ENCODE data around the gene ABAT. TPM values are rescaled to one million over a fixed set of nuclear protein-coding genes. Genes with fewer than 3 reads are reported as not detected.
"Not testable (repeated sequence)": the region's sequence is repeated elsewhere in the genome, so short reads cannot be mapped to it uniquely, and the experiment has no call there.

The ABAT gene
- total and polyA plus RNA-seq, 5 donors from 2014 or later: 2.3 to 13.9 (median 3.3) TPM

- no peaks in the 10 kb centered on the region for H3K9me3 ChIP-seq (ENCODE audit: control insufficient read depth in 2 of 2, low read length in 2 of 2)
- H3K4me1 ChIP-seq (ENCODE audit: control insufficient read depth, insufficient read depth, low read length, poor library complexity, severe bottlenecking): no peaks in the 10 kb centered on the region
- H3K36me3 Mint-ChIP-seq: peaks cover 58% of the 10 kb centered on the region
- DNase-seq: no peak
- H3K9me3 Mint-ChIP-seq: no peaks in the 10 kb centered on the region
- no peaks in the 10 kb centered on the region for H3K27me3 Mint-ChIP-seq
- peak overlapping the region; percentile 84 to 91 (median 85) for H3K27ac Mint-ChIP-seq
- no peak overlapping the region for H3K27ac ChIP-seq (ENCODE audit: insufficient read depth, low read length, poor library complexity, severe bottlenecking)
- no peak overlapping the region for H3K4me3 ChIP-seq (ENCODE audit: low read depth, low read length)
- H3K4me1 Mint-ChIP-seq: peaks cover 0 to 16% (median 11%) of the 10 kb centered on the region in 4 donors
- H3K27me3 ChIP-seq (ENCODE audit: control insufficient read depth, insufficient read depth, low read length): no peaks in the 10 kb centered on the region
- no peak overlapping the region for H3K4me3 Mint-ChIP-seq
- no peak for ATAC-seq (ENCODE audit: low read depth in 2 of 2)
- H3K36me3 ChIP-seq (ENCODE audit: control insufficient read depth, insufficient read depth, low read length): peaks cover 72% of the 10 kb centered on the region
Observed at GRCh38 chr16:8645141-8645521, 29.3 kb upstream of the ABAT start.

- Mint-ChIP-seq H3K9me3 (no peaks in the 10 kb centered on the region), H3K27me3 (no peaks in the 10 kb centered on the region), H3K4me3 (no peak overlapping the region), H3K36me3 (peaks cover 56% of the 10 kb centered on the region), H3K4me1 (peaks cover 0 to 16% (median 11%) of the 10 kb centered on the region in 4 donors), H3K27ac (peak overlapping the region in 1 of 3 donors; percentile 68)
- peaks cover 72% of the 10 kb centered on the region for H3K36me3 ChIP-seq (ENCODE audit: control insufficient read depth, insufficient read depth, low read length)
- no peak overlapping the region for H3K4me3 ChIP-seq (ENCODE audit: low read depth, low read length)
- DNase-seq (no peak), ATAC-seq (ENCODE audit: low read depth in 2 of 2) (no peak)
- H3K27ac ChIP-seq (ENCODE audit: insufficient read depth, low read length, poor library complexity, severe bottlenecking): no peak overlapping the region
- H3K4me1 ChIP-seq (ENCODE audit: control insufficient read depth, insufficient read depth, low read length, poor library complexity, severe bottlenecking): no peaks in the 10 kb centered on the region
- no peaks in the 10 kb centered on the region for H3K9me3 ChIP-seq (ENCODE audit: control insufficient read depth in 2 of 2, low read length in 2 of 2)
- no peaks in the 10 kb centered on the region for H3K27me3 ChIP-seq (ENCODE audit: control insufficient read depth, insufficient read depth, low read length)
Observed at GRCh38 chr16:8645831-8646230, 28.6 kb upstream of the ABAT start.

GRCh38 chr16:8646326-8647053 is 27.9 kb upstream of the ABAT start:
- DNase-seq: no peak
- no peak for ATAC-seq (ENCODE audit: low read depth in 2 of 2)
- H3K4me3 Mint-ChIP-seq: no peak overlapping the region
- Histone ChIP-seq H3K36me3 (ENCODE audit: control insufficient read depth, insufficient read depth, low read length) (peaks cover 67% of the 10 kb centered on the region), H3K27me3 (ENCODE audit: control insufficient read depth, insufficient read depth, low read length) (no peaks in the 10 kb centered on the region), H3K27ac (ENCODE audit: insufficient read depth, low read length, poor library complexity, severe bottlenecking) (no peak overlapping the region), H3K4me1 (ENCODE audit: control insufficient read depth, insufficient read depth, low read length, poor library complexity, severe bottlenecking) (no peaks in the 10 kb centered on the region), H3K4me3 (ENCODE audit: low read depth, low read length) (no peak overlapping the region), H3K9me3 (ENCODE audit: control insufficient read depth in 2 of 2, low read length in 2 of 2) (no peaks in the 10 kb centered on the region)
- H3K4me1 Mint-ChIP-seq: peaks cover 0 to 16% (median 11%) of the 10 kb centered on the region in 4 donors
- peaks cover 52% of the 10 kb centered on the region for H3K36me3 Mint-ChIP-seq
- H3K27ac Mint-ChIP-seq: peak overlapping the region in 2 of 3 donors; percentile 30 to 32
- no peaks in the 10 kb centered on the region for H3K27me3 Mint-ChIP-seq
- no peaks in the 10 kb centered on the region for H3K9me3 Mint-ChIP-seq

- H3K27me3 Mint-ChIP-seq: no peaks in the 10 kb centered on the region
- no peak for DNase-seq
- no peak overlapping the region for H3K27ac ChIP-seq (ENCODE audit: insufficient read depth, low read length, poor library complexity, severe bottlenecking)
- peak overlapping the region in 1 of 3 donors; percentile 30 for H3K27ac Mint-ChIP-seq
- no peaks in the 10 kb centered on the region for H3K27me3 ChIP-seq (ENCODE audit: control insufficient read depth, insufficient read depth, low read length)
- peaks cover 0 to 16% (median 11%) of the 10 kb centered on the region in 4 donors for H3K4me1 Mint-ChIP-seq
- H3K36me3 Mint-ChIP-seq: peaks cover 44% of the 10 kb centered on the region
- no peak overlapping the region for H3K4me3 ChIP-seq (ENCODE audit: low read depth, low read length)
- no peak overlapping the region for H3K4me3 Mint-ChIP-seq
- H3K9me3 ChIP-seq (ENCODE audit: control insufficient read depth in 2 of 2, low read length in 2 of 2): no peaks in the 10 kb centered on the region
- peaks cover 53% of the 10 kb centered on the region for H3K36me3 ChIP-seq (ENCODE audit: control insufficient read depth, insufficient read depth, low read length)
- H3K4me1 ChIP-seq (ENCODE audit: control insufficient read depth, insufficient read depth, low read length, poor library complexity, severe bottlenecking): no peaks in the 10 kb centered on the region
- ATAC-seq (ENCODE audit: low read depth in 2 of 2): no peak
- no peaks in the 10 kb centered on the region for H3K9me3 Mint-ChIP-seq
Observed at GRCh38 chr16:8647721-8648318, 26.6 kb upstream of the ABAT start.

- H3K27ac Mint-ChIP-seq: no peak overlapping the region
- H3K4me3 Mint-ChIP-seq: no peak overlapping the region
- Histone ChIP-seq H3K27me3 (ENCODE audit: control insufficient read depth, insufficient read depth, low read length) (no peaks in the 10 kb centered on the region), H3K27ac (ENCODE audit: insufficient read depth, low read length, poor library complexity, severe bottlenecking) (no peak overlapping the region), H3K4me1 (ENCODE audit: control insufficient read depth, insufficient read depth, low read length, poor library complexity, severe bottlenecking) (no peaks in the 10 kb centered on the region), H3K9me3 (ENCODE audit: control insufficient read depth in 2 of 2, low read length in 2 of 2) (no peaks in the 10 kb centered on the region), H3K4me3 (ENCODE audit: low read depth, low read length) (no peak overlapping the region), H3K36me3 (ENCODE audit: control insufficient read depth, insufficient read depth, low read length) (peaks cover 47% of the 10 kb centered on the region)
- ATAC-seq (ENCODE audit: low read depth in 2 of 2) (no peak), DNase-seq (no peak)
- peaks cover 33% of the 10 kb centered on the region for H3K36me3 Mint-ChIP-seq
- peaks cover 0 to 16% (median 11%) of the 10 kb centered on the region in 4 donors for H3K4me1 Mint-ChIP-seq
- no peaks in the 10 kb centered on the region for H3K9me3 Mint-ChIP-seq
- no peaks in the 10 kb centered on the region for H3K27me3 Mint-ChIP-seq
Observed at GRCh38 chr16:8648877-8649276, 25.5 kb upstream of the ABAT start.

GRCh38 chr16:8649829-8650554 is 24.4 kb upstream of the ABAT start:
- Histone ChIP-seq H3K9me3 (ENCODE audit: control insufficient read depth in 2 of 2, low read length in 2 of 2) (no peaks in the 10 kb centered on the region), H3K4me1 (ENCODE audit: control insufficient read depth, insufficient read depth, low read length, poor library complexity, severe bottlenecking) (no peaks in the 10 kb centered on the region), H3K36me3 (ENCODE audit: control insufficient read depth, insufficient read depth, low read length) (peaks cover 36% of the 10 kb centered on the region), H3K27me3 (ENCODE audit: control insufficient read depth, insufficient read depth, low read length) (no peaks in the 10 kb centered on the region), H3K4me3 (ENCODE audit: low read depth, low read length) (no peak overlapping the region), H3K27ac (ENCODE audit: insufficient read depth, low read length, poor library complexity, severe bottlenecking) (no peak overlapping the region)
- Mint-ChIP-seq H3K27ac (no peak overlapping the region), H3K9me3 (no peaks in the 10 kb centered on the region), H3K4me1 (peaks cover 0 to 8% (median 4%) of the 10 kb centered on the region in 4 donors), H3K27me3 (no peaks in the 10 kb centered on the region), H3K36me3 (peaks cover 28% of the 10 kb centered on the region), H3K4me3 (no peak overlapping the region)
- ATAC-seq (ENCODE audit: low read depth in 2 of 2) (no peak), DNase-seq (no peak)

- H3K27ac ChIP-seq (ENCODE audit: insufficient read depth, low read length, poor library complexity, severe bottlenecking); H3K27me3 Mint-ChIP-seq; ATAC-seq (ENCODE audit: low read depth in 2 of 2); H3K27me3 ChIP-seq (ENCODE audit: control insufficient read depth, insufficient read depth, low read length); H3K4me1 ChIP-seq (ENCODE audit: control insufficient read depth, insufficient read depth, low read length, poor library complexity, severe bottlenecking); H3K9me3 ChIP-seq (ENCODE audit: control insufficient read depth in 2 of 2, low read length in 2 of 2); H3K9me3 Mint-ChIP-seq; H3K4me3 Mint-ChIP-seq; DNase-seq; H3K4me1 Mint-ChIP-seq; H3K4me3 ChIP-seq (ENCODE audit: low read depth, low read length): not testable (repeated sequence)
- H3K36me3 ChIP-seq (ENCODE audit: control insufficient read depth, insufficient read depth, low read length): peaks cover 18% of the 10 kb centered on the region
- peak overlapping the region in 1 of 3 donors; percentile 72 for H3K27ac Mint-ChIP-seq
- peaks cover 15% of the 10 kb centered on the region for H3K36me3 Mint-ChIP-seq
Observed at GRCh38 chr16:8651958-8652357, 22.5 kb upstream of the ABAT start.
